Measurements from ENCODE around the gene GNAQ.

GRCh38 chr9:77802515-77803293 lies 228.9 kb downstream of the GNAQ start:
- no peak for TF ChIP-seq CTCF (conservative IDR thresholded peaks at IDR 0.05 in 1 of 2, IDR thresholded peaks at IDR 0.05 in 1 of 2; ENCODE audit: extremely low read depth in 1 of 2, insufficient read depth in 1 of 2, low read depth in 1 of 2, low read length in 2 of 2)
- TF ChIP-seq EZH2 (IDR thresholded peaks at IDR 0.05; ENCODE audit: borderline replicate concordance, low read length) = no peak
